A549 (cell line): ENCODE data around the gene IRX4. TPM values are rescaled to one million over a fixed set of nuclear protein-coding genes. Genes with fewer than 3 reads are reported as not detected.

Source experiments
- ATAC-seq, 2 experiments: fragments of 200-7000 bp in 1 of 2; fragments of >200 bp in 1 of 2; cut with Nextera tagmentation in 1 of 2; cut with Tn5 transposase in 1 of 2; 3 replicates each; pipeline versions ENCODE4 v1.8.0 to v1.9.1; 2018 to 2020; ENCODE audit warnings: mild to moderate bottlenecking in 1 of 2, moderate library complexity in 1 of 2
- CTCF ChIA-PET: fragments of 300-600 bp; sonication (Branson Sonifier 250); formaldehyde crosslinking; extraction: SDS; loops from one replicate; lab custom pipeline; 2021; ENCODE audit warnings: antibody characterized with exemption, inconsistent platforms; lab: Yijun Ruan, JAX
- POLR2A ChIA-PET: fragments of 350-600 bp; formaldehyde crosslinking; extraction: SDS; loops from one replicate; lab custom pipeline; 2021; ENCODE audit warnings: antibody characterized with exemption, inconsistent platforms; lab: Yijun Ruan, JAX
- DNase-seq, 2 experiments: peaks; one replicate each; pipeline versions ENCODE4 v3.0.0 to v3.0.0-alpha.2; 2011 to 2016; ENCODE audit warnings: low read depth in 1 of 2, low spot score in 1 of 2
- FAIRE-seq: peaks from 2 replicates; lab custom pipeline; 2011; peaks lifted over from hg19 to GRCh38; lab: Jason Lieb, UNC
- H3K27ac ChIP-seq, 2 experiments: fragments of >200 bp; sonication (Bioruptor Twin); formaldehyde crosslinking; 3 replicates each; pipeline ENCODE4 v1.5.1; 2016 to 2017
- H3K4me1 ChIP-seq: fragments of >200 bp; sonication (Bioruptor Twin); formaldehyde crosslinking; 3 replicates; pipeline ENCODE4 v1.6.1; 2016
- H3K4me2 ChIP-seq: fragments of >200 bp; sonication (Bioruptor Twin); formaldehyde crosslinking; 3 replicates; pipeline ENCODE4 v1.6.1; 2016
- H3K4me3 ChIP-seq: fragments of >200 bp; sonication (Bioruptor Twin); formaldehyde crosslinking; 3 replicates; pipeline ENCODE4 v1.5.1; 2016
- H3K9me3 ChIP-seq: fragments of >200 bp; sonication (Bioruptor Twin); formaldehyde crosslinking; 3 replicates; pipeline ENCODE4 v1.6.1; 2016
- CBX2 ChIP-seq: fragments of 200-600 bp; sonication (generic); IDR thresholded peaks from 2 replicates; pipeline ENCODE4 v1.6.1; 2016; ENCODE audit warnings: low read depth, mild to moderate bottlenecking, borderline replicate concordance
- CHD4 ChIP-seq: fragments of 200-600 bp; sonication (generic); IDR thresholded peaks from 2 replicates; pipeline ENCODE4 v1.6.1; 2016; ENCODE audit warnings: antibody characterized with exemption, mild to moderate bottlenecking, borderline replicate concordance
- EHF ChIP-seq: fragments of 250-450 bp; sonication (Bioruptor Pico); IDR thresholded peaks from 2 replicates; pipeline ENCODE4 v1.5.0; 2020; ENCODE audit warnings: mild to moderate bottlenecking
- ESRRA ChIP-seq: fragments of 150-350 bp; IDR thresholded peaks from 2 replicates; pipeline ENCODE4 v1.6.1; 2014; ENCODE audit warnings: mild to moderate bottlenecking, low read length, borderline replicate concordance
- FOSB ChIP-seq: fragments of 250-450 bp; sonication (Bioruptor Pico); IDR thresholded peaks from 2 replicates; pipeline ENCODE4 v1.5.0; 2020; ENCODE audit warnings: mild to moderate bottlenecking, moderate library complexity
- GATA3 ChIP-seq: IDR thresholded peaks from 2 replicates; pipeline ENCODE4 v1.6.1; 2012; ENCODE audit warnings: borderline replicate concordance
- HEYL ChIP-seq: fragments of 250-450 bp; sonication (Bioruptor Pico); IDR thresholded peaks from 2 replicates; pipeline ENCODE4 v1.8.0; 2021; ENCODE audit warnings: mild to moderate bottlenecking, moderate library complexity
- JUN ChIP-seq, 2 experiments: fragments of >200 bp; sonication (Bioruptor Twin); formaldehyde crosslinking; IDR thresholded peaks; 2 replicates in 1 of 2; 3 replicates in 1 of 2; pipeline ENCODE4 v1.6.1; 2016 to 2017
- NR3C1 ChIP-seq: fragments of >200 bp; sonication (Bioruptor Twin); formaldehyde crosslinking; IDR thresholded peaks from 3 replicates; pipeline ENCODE4 v1.6.1; 2017
- PHF8 ChIP-seq: fragments of 200-600 bp; sonication (generic); IDR thresholded peaks from 2 replicates; pipeline ENCODE4 v1.6.1; 2016; ENCODE audit warnings: low read depth, mild to moderate bottlenecking, antibody characterized with exemption, moderate library complexity, borderline replicate concordance
- POLR2AphosphoS2 ChIP-seq: conservative IDR thresholded peaks from 2 replicates; pipeline ENCODE4 v1.6.1; 2012; ENCODE audit warnings: low read length, improper control_type of control experiment, inconsistent platforms
- RAD21 ChIP-seq, 2 experiments: fragments of >200 bp in 1 of 2; sonication (Bioruptor Twin) in 1 of 2; formaldehyde crosslinking in 1 of 2; IDR thresholded peaks in 1 of 2; conservative IDR thresholded peaks in 1 of 2; 2 replicates in 1 of 2; 3 replicates in 1 of 2; pipeline ENCODE4 v1.6.1; 2012 to 2018; ENCODE audit warnings: inconsistent platforms in 1 of 2
- RARB ChIP-seq: fragments of 250-450 bp; sonication (Bioruptor Pico); IDR thresholded peaks from 2 replicates; pipeline ENCODE4 v1.8.0; 2021; ENCODE audit warnings: mild to moderate bottlenecking, moderate library complexity
- RCOR1 ChIP-seq: fragments of 150-350 bp; IDR thresholded peaks from 2 replicates; pipeline ENCODE4 v1.6.1; 2014; ENCODE audit warnings: antibody characterized with exemption, low read length, low read depth
- RNF2 ChIP-seq: fragments of 200-600 bp; sonication (generic); IDR thresholded peaks from 2 replicates; pipeline ENCODE4 v1.6.1; 2016; ENCODE audit warnings: low read depth, mild to moderate bottlenecking, antibody characterized with exemption, moderate library complexity, borderline replicate concordance
- SMC3 ChIP-seq: fragments of >200 bp; sonication (Bioruptor Twin); formaldehyde crosslinking; IDR thresholded peaks from 3 replicates; pipeline ENCODE4 v1.6.1; 2018; ENCODE audit warnings: inconsistent platforms
- TFCP2L1 ChIP-seq: fragments of 250-450 bp; sonication (Bioruptor Pico); IDR thresholded peaks from 2 replicates; pipeline ENCODE4 v1.5.0; 2021; ENCODE audit warnings: mild to moderate bottlenecking
- WGBS: methylation state at CpG from one replicate; pipeline ENCODE4 v1.1.6; 2017; ENCODE audit errors: missing lambda C conversion rate; 5-methylcytosine and 5-hydroxymethylcytosine counted together
- polyA plus RNA-seq, 4 experiments: library from polyadenylated mRNA; depleted of rRNA in 3 of 4; stranded (reverse); fragments of >200 nt; fragmentation: RNase III in 1 of 4; extraction: RNeasy Plus Mini Kit Qiagen cat#74134 plus additional on column Dnase treatment in 1 of 4; gene quantifications; 2 replicates in 3 of 4; 3 replicates in 1 of 4; pipeline ENCODE4 v1.2.3, GENCODE V29; 2011 to 2017
- TF ChIP-seq, protein P1 (sequence below): IDR thresholded peaks from 2 replicates; pipeline ENCODE4 v1.6.1; 2012
- TF ChIP-seq, protein P2 (sequence below): fragments of >200 bp; sonication (Bioruptor Twin); formaldehyde crosslinking; IDR thresholded peaks from 3 replicates; pipeline ENCODE4 v1.6.1; 2016
- TF ChIP-seq, protein P3 (sequence below): fragments of 150-350 bp; IDR thresholded peaks from 2 replicates; pipeline ENCODE4 v1.6.1; 2014; ENCODE audit warnings: low read depth, mild to moderate bottlenecking, low read length
- TF ChIP-seq, protein P4 (sequence below): fragments of >200 bp; sonication (Bioruptor Twin); formaldehyde crosslinking; IDR thresholded peaks from 2 replicates; pipeline ENCODE4 v1.6.1; 2016
- TF ChIP-seq, protein P5 (sequence below): fragments of >200 bp; sonication (Bioruptor Twin); formaldehyde crosslinking; IDR thresholded peaks from 3 replicates; pipeline ENCODE4 v1.5.1; 2016
- TF ChIP-seq, protein P6 (sequence below): IDR thresholded peaks from 2 replicates; pipeline ENCODE4 v1.6.1; 2012

IRX4 gene
- polyA plus RNA-seq, 2 of the 4 experiments (the other 2 are of a cell fraction) = 0.04 to 0.06 TPM

DNA sequence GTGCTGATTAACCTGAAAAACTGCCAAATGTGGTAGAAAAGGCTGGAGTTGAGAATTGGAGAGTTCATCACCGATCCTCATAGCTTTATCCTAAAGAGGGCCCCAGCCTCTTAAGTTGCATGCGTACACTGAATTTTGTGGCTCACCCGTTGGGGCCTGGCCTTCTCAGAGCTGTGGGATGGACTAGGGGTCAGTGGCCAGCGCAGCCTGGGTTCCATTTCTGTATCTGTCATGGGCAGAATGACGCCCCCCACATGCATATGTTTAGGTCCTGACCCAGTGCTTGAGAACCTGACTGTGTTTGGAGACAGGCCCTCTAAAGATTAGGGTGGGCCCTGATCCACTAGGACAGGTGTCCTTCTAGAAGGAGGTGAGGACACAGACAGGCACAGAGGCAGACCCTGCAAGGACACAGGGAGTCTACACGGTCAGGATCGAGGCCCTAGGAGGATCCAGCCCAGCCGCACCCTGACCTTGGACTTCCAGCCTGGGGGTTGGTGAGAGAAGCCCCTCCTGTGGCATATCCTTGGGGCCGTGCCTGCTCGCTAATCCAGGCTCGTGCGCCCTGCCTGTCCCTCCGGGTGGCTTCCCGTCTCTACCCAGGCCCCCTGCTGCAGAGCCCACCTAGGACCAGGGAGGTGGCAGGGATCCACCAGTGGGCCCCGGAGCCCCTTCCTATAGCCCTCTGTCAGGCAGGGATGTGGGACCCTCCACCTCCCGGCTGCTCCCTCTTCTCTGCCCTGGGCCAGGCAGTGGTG is 49.3 kb downstream of the IRX4 start:
- Histone ChIP-seq H3K9me3 (no peaks in the 10 kb centered on the region), H3K27ac (no peak overlapping the region), H3K4me3 (no peak overlapping the region), H3K4me2 (no peak overlapping the region), H3K4me1 (no peaks in the 10 kb centered on the region)
- TF ChIP-seq, protein P1, sequence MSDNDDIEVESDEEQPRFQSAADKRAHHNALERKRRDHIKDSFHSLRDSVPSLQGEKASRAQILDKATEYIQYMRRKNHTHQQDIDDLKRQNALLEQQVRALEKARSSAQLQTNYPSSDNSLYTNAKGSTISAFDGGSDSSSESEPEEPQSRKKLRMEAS = no peak
- TF ChIP-seq, protein P2, sequence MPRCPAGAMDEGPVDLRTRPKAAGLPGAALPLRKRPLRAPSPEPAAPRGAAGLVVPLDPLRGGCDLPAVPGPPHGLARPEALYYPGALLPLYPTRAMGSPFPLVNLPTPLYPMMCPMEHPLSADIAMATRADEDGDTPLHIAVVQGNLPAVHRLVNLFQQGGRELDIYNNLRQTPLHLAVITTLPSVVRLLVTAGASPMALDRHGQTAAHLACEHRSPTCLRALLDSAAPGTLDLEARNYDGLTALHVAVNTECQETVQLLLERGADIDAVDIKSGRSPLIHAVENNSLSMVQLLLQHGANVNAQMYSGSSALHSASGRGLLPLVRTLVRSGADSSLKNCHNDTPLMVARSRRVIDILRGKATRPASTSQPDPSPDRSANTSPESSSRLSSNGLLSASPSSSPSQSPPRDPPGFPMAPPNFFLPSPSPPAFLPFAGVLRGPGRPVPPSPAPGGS = no peak
- TF ChIP-seq CBX2 (no peak), TFCP2L1 (CRISPR knock-in tag) (no peak), GATA3 (no peak), PHF8 (no peak), RCOR1 (no peak), SMC3 (no peak), ESRRA (no peak), RNF2 (no peak), HEYL (CRISPR knock-in tag) (no peak), RARB (CRISPR knock-in tag) (no peak)
- TF ChIP-seq, protein P3, sequence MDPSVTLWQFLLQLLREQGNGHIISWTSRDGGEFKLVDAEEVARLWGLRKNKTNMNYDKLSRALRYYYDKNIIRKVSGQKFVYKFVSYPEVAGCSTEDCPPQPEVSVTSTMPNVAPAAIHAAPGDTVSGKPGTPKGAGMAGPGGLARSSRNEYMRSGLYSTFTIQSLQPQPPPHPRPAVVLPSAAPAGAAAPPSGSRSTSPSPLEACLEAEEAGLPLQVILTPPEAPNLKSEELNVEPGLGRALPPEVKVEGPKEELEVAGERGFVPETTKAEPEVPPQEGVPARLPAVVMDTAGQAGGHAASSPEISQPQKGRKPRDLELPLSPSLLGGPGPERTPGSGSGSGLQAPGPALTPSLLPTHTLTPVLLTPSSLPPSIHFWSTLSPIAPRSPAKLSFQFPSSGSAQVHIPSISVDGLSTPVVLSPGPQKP = no peak
- 54% methylated on average over 11 of the region's 16 CpGs for WGBS
- ChIA-PET POLR2A (no interaction called here), CTCF (no interaction called here)
- ATAC-seq = no peak
- no peak for FAIRE-seq
- DNase-seq = no peak

DNA sequence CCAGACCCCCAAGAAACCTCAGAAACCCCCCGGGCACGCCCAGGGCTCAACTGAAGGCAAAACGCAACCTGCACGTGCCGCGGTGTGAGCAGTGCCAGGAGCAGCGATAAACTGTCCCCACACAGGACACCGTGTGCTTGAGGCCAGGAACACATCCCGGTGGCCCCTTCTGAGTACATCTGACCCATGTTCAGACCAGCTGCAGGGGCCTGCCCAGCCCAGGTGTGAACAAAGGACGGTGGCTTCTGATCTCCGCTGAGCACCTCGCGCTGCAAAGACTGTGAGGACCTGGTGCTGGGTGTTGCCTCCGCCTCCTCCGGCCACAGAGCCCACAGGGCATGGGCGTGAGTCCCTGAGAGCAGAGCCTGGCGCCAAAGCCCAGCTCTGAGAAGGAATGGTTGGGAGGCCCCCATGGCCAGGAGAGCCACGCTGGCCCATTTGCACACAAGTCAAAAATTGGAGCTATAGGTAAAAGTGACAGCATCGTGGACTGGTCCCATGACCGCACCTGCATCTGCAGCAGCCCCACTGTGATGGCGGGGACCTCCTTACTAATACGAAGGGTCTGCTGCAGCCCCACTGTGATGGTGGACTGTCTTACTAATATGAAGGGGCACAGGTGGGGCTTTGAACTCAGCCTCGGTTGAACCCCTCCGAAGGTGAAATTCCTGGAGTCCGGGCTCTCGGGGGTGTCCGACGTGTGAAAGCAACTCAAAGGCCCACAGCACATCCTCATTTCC is 50.0 kb downstream of the IRX4 start:
- ChIA-PET POLR2A (no interaction called here), CTCF (interaction anchor here (1.0 kb wide), 1 partner anchor 16 kb away, joined by 3 read pairs; no protein-coding TSS in a partner anchor)
- 82% methylated on average over 19 of the region's 28 CpGs for WGBS
- ATAC-seq (no peak; a peak in 1 of 6 replicates), FAIRE-seq (no peak), DNase-seq (no peak)
- TF ChIP-seq CHD4 = no peak
- TF ChIP-seq RAD21 (conservative IDR thresholded peaks at IDR 0.05 in 1 of 2, IDR thresholded peaks at IDR 0.05 in 1 of 2) = no peak
- TF ChIP-seq, protein P4, sequence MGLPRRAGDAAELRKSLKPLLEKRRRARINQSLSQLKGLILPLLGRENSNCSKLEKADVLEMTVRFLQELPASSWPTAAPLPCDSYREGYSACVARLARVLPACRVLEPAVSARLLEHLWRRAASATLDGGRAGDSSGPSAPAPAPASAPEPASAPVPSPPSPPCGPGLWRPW = no peak
- TF ChIP-seq, protein P5, sequence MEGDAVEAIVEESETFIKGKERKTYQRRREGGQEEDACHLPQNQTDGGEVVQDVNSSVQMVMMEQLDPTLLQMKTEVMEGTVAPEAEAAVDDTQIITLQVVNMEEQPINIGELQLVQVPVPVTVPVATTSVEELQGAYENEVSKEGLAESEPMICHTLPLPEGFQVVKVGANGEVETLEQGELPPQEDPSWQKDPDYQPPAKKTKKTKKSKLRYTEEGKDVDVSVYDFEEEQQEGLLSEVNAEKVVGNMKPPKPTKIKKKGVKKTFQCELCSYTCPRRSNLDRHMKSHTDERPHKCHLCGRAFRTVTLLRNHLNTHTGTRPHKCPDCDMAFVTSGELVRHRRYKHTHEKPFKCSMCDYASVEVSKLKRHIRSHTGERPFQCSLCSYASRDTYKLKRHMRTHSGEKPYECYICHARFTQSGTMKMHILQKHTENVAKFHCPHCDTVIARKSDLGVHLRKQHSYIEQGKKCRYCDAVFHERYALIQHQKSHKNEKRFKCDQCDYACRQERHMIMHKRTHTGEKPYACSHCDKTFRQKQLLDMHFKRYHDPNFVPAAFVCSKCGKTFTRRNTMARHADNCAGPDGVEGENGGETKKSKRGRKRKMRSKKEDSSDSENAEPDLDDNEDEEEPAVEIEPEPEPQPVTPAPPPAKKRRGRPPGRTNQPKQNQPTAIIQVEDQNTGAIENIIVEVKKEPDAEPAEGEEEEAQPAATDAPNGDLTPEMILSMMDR = no peak
- TF ChIP-seq, protein P6, sequence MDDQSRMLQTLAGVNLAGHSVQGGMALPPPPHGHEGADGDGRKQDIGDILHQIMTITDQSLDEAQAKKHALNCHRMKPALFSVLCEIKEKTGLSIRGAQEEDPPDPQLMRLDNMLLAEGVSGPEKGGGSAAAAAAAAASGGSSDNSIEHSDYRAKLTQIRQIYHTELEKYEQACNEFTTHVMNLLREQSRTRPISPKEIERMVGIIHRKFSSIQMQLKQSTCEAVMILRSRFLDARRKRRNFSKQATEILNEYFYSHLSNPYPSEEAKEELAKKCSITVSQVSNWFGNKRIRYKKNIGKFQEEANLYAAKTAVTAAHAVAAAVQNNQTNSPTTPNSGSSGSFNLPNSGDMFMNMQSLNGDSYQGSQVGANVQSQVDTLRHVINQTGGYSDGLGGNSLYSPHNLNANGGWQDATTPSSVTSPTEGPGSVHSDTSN = no peak
- TF ChIP-seq TFCP2L1 (CRISPR knock-in tag) = no peak
- no peak for TF ChIP-seq NR3C1
- no peak for TF ChIP-seq POLR2AphosphoS2
- no peak for TF ChIP-seq RNF2
- no peak for TF ChIP-seq CBX2
- no peak for TF ChIP-seq EHF (CRISPR knock-in tag)
- TF ChIP-seq FOSB (CRISPR knock-in tag) = no peak
- no peak for TF ChIP-seq JUN (IDR thresholded peaks at IDR 0.05)
- no peak overlapping the region for H3K27ac ChIP-seq
- no peaks in the 10 kb centered on the region for H3K4me1 ChIP-seq
- no peaks in the 10 kb centered on the region for H3K9me3 ChIP-seq
- H3K4me3 ChIP-seq = no peak overlapping the region
- H3K4me2 ChIP-seq = no peak overlapping the region
